WI38 (cell line): ENCODE measurements around the gene RBM25.

Source experiments
- H3K4me3 ChIP-seq: 2 replicates; pipeline ENCODE4 v1.5.1; 2011; ENCODE audit warnings: low read depth, mild to moderate bottlenecking, control low read depth, low read length
- CTCF ChIP-seq: IDR thresholded peaks from 2 replicates; pipeline ENCODE4 v1.5.1; 2012; ENCODE audit warnings: low read depth, mild to moderate bottlenecking, control low read depth, low read length

RBM25 gene

GRCh38 chr14:73136085-73136386 is 77.7 kb downstream of the RBM25 start:
- TF ChIP-seq CTCF, result no peak

GRCh38 chr14:73136387-73137225 is 78.3 kb downstream of the RBM25 start, which contains the start of gene PSEN1:
PSEN1 (plus strand) TSS chr14:73136507; CDS start chr14:73148020, 11,513 bp downstream.
- TF ChIP-seq CTCF, result no peak
- H3K4me3 ChIP-seq, result peak within 1 kb of the TSS; percentile 91

More at GRCh38 chr14:73136085-73136386, 77.7 kb downstream of the RBM25 start:
- peak overlapping the region; percentile 91 for H3K4me3 ChIP-seq

- no peak for TF ChIP-seq CTCF
- H3K4me3 ChIP-seq, result no peak overlapping the region
Measured at GRCh38 chr14:73140811-73141323, 82.5 kb downstream of the RBM25 start.

- H3K4me3 ChIP-seq, result no peak overlapping the region
- no peak for TF ChIP-seq CTCF
Measured at GRCh38 chr14:73142216-73142615, 83.9 kb downstream of the RBM25 start.

- no peak overlapping the region for H3K4me3 ChIP-seq
- TF ChIP-seq CTCF, result no peak
Measured at GRCh38 chr14:73143003-73143402, 84.7 kb downstream of the RBM25 start.

GRCh38 chr14:73143617-73144016 is 85.3 kb downstream of the RBM25 start:
- no peak overlapping the region for H3K4me3 ChIP-seq
- TF ChIP-seq CTCF, result no peak

- H3K4me3 ChIP-seq, result no peak overlapping the region
- no peak for TF ChIP-seq CTCF
Measured at GRCh38 chr14:73145371-73145770, 87.0 kb downstream of the RBM25 start.
